CD4-positive, alpha-beta T cell (primary cell): ENCODE results near the gene NUDT7. TPM values are rescaled to one million over a fixed set of nuclear protein-coding genes. Genes with fewer than 3 reads are reported as not detected.

Source experiments
- ATAC-seq: fragments of 200-7000 bp; cut with Tn5 transposase; one replicate; pipeline ENCODE4 v1.10.0; 2022; ENCODE audit warnings: mild to moderate bottlenecking; ENCODE audit not compliant: poor library complexity
- CTCF ChIA-PET: fragments of 350-600 bp; sonication (Branson Sonifier 250); formaldehyde crosslinking; loops from one replicate; lab custom pipeline; 2021; ENCODE audit warnings: antibody characterized with exemption, inconsistent platforms; lab: Charles Lee
- POLR2A ChIA-PET: fragments of 350-600 bp; sonication (Branson Sonifier 250); formaldehyde crosslinking; loops from one replicate; lab custom pipeline; 2021; ENCODE audit warnings: antibody characterized with exemption, inconsistent platforms; lab: Charles Lee
- DNase-seq, 14 experiments: peaks; one replicate each; pipeline ENCODE4 v3.0.0-alpha.2; 2013 to 2020; ENCODE audit warnings: mixed read lengths in 2 of 14
- H3K27ac ChIP-seq, 2 donors: one replicate each; pipeline versions ENCODE4 v1.5.1 to v1.7.0; 2013; ENCODE audit warnings: low read length in 2 of 2, low read depth in 1 of 2, mild to moderate bottlenecking in 1 of 2
- H3K27me3 ChIP-seq, 2 experiments: 1 replicate in 1 of 2; 2 replicates in 1 of 2; pipeline versions ENCODE4 v1.6.1 to v1.7.0; 2013; ENCODE audit warnings: low read length in 2 of 2, control low read depth in 1 of 2, mild to moderate bottlenecking in 1 of 2, moderate library complexity in 1 of 2; ENCODE audit not compliant: insufficient read depth in 2 of 2, control insufficient read depth in 1 of 2
- H3K36me3 ChIP-seq: one replicate; pipeline ENCODE4 v1.6.1; 2013; ENCODE audit warnings: low read length, control low read depth; ENCODE audit not compliant: insufficient read depth
- H3K4me1 ChIP-seq: one replicate; pipeline ENCODE4 v1.6.1; 2013; ENCODE audit warnings: low read length, control low read depth; ENCODE audit not compliant: insufficient read depth
- H3K4me3 ChIP-seq: one replicate; pipeline ENCODE4 v1.5.1; 2013; ENCODE audit warnings: mild to moderate bottlenecking, low read length, moderate library complexity
- H3K9me3 ChIP-seq, 2 experiments: 1 replicate in 1 of 2; 2 replicates in 1 of 2; pipeline versions ENCODE4 v1.6.1 to v1.7.0; 2013; ENCODE audit warnings: low read length in 2 of 2, mild to moderate bottlenecking in 2 of 2, control low read depth in 1 of 2, moderate library complexity in 1 of 2; ENCODE audit not compliant: control insufficient read depth in 1 of 2, insufficient read depth in 1 of 2
- H3K27ac Mint-ChIP-seq: one replicate; pipeline ENCODE4 v1.8.0; 2020; ENCODE audit warnings: mixed read lengths
- H3K27me3 Mint-ChIP-seq: one replicate; pipeline ENCODE4 v1.8.0; 2021; ENCODE audit warnings: mixed read lengths
- H3K36me3 Mint-ChIP-seq: one replicate; pipeline ENCODE4 v1.8.0; 2021; ENCODE audit warnings: low read depth, mixed read lengths
- H3K4me1 Mint-ChIP-seq: one replicate; pipeline ENCODE4 v1.8.0; 2021; ENCODE audit warnings: low read depth, mixed read lengths
- H3K4me3 Mint-ChIP-seq: one replicate; pipeline ENCODE4 v1.8.0; 2020; ENCODE audit warnings: mild to moderate bottlenecking, mixed read lengths
- H3K9me3 Mint-ChIP-seq: one replicate; pipeline ENCODE4 v1.8.0; 2020; ENCODE audit warnings: mixed read lengths
- intact Hi-C, 2 experiments: fragments of 100-400 bp; cut with DNase I in 1 of 2; cut with micrococcal nuclease in 1 of 2; formaldehyde crosslinking; loops; one replicate each; pipeline versions ENCODE4 v1.15.1 to v1.9.0; 2023 to 2025; cut with DNase I, micrococcal nuclease
- total RNA-seq, 174 experiments: library from RNA in 2 of 174; stranded (reverse) in 2 of 174; gene quantifications; one replicate each; pipeline ENCODE4 v1.2.3 and lab custom pipeline; 2021 to 2026
- TF ChIP-seq, protein P1 (sequence below): fragments of 200-600 bp; IDR thresholded peaks from one replicate; pipeline ENCODE4 v1.8.0; 2022; ENCODE audit warnings: antibody characterized with exemption, mild to moderate bottlenecking

The NUDT7 gene
- total RNA-seq, 2 experiments from 2014 or later, result 0.93 to 1.5 TPM

DNA sequence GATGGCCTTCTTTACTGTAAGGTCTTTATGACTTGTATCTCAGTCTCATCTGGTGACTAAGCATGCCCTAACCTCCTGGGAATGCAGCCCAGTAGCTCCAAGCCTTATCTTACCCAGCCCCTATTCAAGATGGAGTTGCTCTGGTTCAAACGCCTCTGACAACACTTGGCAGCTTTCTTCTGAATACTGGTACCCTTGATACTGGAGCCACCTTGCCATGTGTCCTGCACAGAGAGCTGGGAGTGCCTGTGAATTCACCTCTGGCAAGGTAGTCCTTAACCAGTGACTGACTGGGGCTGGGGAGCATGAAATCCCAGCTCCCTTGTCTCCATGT lies 17.2 kb downstream of the NUDT7 start:
- POLR2A ChIA-PET, result no interaction called here
- CTCF ChIA-PET, result no interaction called here
- no peak for ATAC-seq

DNA sequence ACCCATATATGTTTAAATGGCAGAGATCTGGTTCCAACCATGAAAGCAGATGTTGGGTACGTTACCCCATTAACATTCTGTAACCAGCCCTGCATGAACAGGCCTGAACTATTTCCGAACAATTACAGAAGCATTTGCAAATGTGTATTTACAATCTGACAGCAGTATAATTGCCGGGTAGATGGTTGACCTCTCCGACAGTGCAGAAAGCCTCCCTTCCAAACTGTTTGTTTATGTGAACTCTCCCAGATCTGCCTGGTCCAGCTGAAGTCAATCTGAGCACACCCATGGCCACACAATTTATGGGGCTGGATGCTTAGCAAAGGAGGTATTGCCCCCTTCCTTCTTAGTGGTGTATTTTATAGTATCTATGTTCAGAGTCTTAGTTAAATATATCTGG lies 21.8 kb downstream of the NUDT7 start:
- Mint-ChIP-seq H3K27ac (no peak overlapping the region), H3K4me3 (no peak overlapping the region), H3K36me3 (no peaks in the 10 kb centered on the region), H3K4me1 (no peaks in the 10 kb centered on the region), H3K9me3 (no peaks in the 10 kb centered on the region), H3K27me3 (peaks cover 6% of the 10 kb centered on the region)
- DNase-seq (no peak), ATAC-seq (no peak)
- Histone ChIP-seq H3K36me3 (peaks cover 3% of the 10 kb centered on the region), H3K4me3 (no peak overlapping the region), H3K9me3 (no peaks in the 10 kb centered on the region), H3K27me3 (peaks cover 0 to 6% of the 10 kb centered on the region in 2 experiments), H3K27ac (no peak overlapping the region), H3K4me1 (no peaks in the 10 kb centered on the region)
- intact Hi-C loops, result no loop called here
- POLR2A ChIA-PET, result no interaction called here
- TF ChIP-seq, protein P1, sequence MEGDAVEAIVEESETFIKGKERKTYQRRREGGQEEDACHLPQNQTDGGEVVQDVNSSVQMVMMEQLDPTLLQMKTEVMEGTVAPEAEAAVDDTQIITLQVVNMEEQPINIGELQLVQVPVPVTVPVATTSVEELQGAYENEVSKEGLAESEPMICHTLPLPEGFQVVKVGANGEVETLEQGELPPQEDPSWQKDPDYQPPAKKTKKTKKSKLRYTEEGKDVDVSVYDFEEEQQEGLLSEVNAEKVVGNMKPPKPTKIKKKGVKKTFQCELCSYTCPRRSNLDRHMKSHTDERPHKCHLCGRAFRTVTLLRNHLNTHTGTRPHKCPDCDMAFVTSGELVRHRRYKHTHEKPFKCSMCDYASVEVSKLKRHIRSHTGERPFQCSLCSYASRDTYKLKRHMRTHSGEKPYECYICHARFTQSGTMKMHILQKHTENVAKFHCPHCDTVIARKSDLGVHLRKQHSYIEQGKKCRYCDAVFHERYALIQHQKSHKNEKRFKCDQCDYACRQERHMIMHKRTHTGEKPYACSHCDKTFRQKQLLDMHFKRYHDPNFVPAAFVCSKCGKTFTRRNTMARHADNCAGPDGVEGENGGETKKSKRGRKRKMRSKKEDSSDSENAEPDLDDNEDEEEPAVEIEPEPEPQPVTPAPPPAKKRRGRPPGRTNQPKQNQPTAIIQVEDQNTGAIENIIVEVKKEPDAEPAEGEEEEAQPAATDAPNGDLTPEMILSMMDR, result no peak
- CTCF ChIA-PET, result interaction anchor here (0.9 kb wide), 1 partner anchor 13 kb away, joined by 3 read pairs; no protein-coding TSS in a partner anchor

More for the DNA sequence above, 17.2 kb downstream of the NUDT7 start:
- H3K27ac Mint-ChIP-seq, result no peak overlapping the region
- DNase-seq, result no peak
- Histone ChIP-seq H3K4me3 (no peak overlapping the region), H3K27me3 (no peaks in the 10 kb centered on the region), H3K4me1 (no peaks in the 10 kb centered on the region), H3K9me3 (no peaks in the 10 kb centered on the region), H3K36me3 (peaks cover 3% of the 10 kb centered on the region), H3K27ac (no peak overlapping the region)
- intact Hi-C loops, result no loop called here
- H3K36me3 Mint-ChIP-seq, result peaks cover 4% of the 10 kb centered on the region
- no peaks in the 10 kb centered on the region for H3K4me1 Mint-ChIP-seq
- TF ChIP-seq, protein P1, result no peak
- peaks cover 2% of the 10 kb centered on the region for H3K9me3 Mint-ChIP-seq
- H3K4me3 Mint-ChIP-seq, result no peak overlapping the region
- no peaks in the 10 kb centered on the region for H3K27me3 Mint-ChIP-seq

DNA sequence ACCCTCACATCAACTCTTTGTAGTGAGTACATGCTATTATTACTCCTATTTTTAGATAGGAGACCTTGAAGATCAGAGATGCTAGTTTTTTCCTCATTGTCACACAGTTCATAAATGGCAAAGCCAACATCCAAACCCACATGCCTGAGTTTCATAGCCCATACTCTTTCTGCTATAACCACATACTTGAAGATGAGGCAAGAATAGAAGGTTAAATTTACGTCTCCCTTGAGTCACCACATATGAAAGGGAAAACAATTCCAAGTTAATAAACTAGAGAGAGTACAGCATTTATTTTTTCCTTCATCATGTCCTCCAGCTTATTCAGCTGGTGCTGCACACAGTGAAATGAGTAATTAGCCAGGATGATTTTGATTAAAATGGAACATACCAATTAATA lies 23.7 kb downstream of the NUDT7 start:
- H3K4me3 Mint-ChIP-seq, result no peak overlapping the region
- H3K36me3 Mint-ChIP-seq, result no peaks in the 10 kb centered on the region
- ATAC-seq (no peak), DNase-seq (no peak)
- Histone ChIP-seq H3K27ac (no peak overlapping the region), H3K27me3 (peaks cover 0 to 6% of the 10 kb centered on the region in 2 experiments), H3K4me3 (no peak overlapping the region), H3K4me1 (no peaks in the 10 kb centered on the region), H3K36me3 (peaks cover 3% of the 10 kb centered on the region), H3K9me3 (no peaks in the 10 kb centered on the region)
- no peaks in the 10 kb centered on the region for H3K9me3 Mint-ChIP-seq
- no peak overlapping the region for H3K27ac Mint-ChIP-seq
- H3K27me3 Mint-ChIP-seq, result peaks cover 21% of the 10 kb centered on the region
- ChIA-PET CTCF (no interaction called here), POLR2A (interaction anchor here (1.5 kb wide), 1 partner anchor 24 kb away, joined by 4 read pairs; the partner anchor contains the start of gene NUDT7)
- TF ChIP-seq, protein P1, result no peak
- intact Hi-C loops, result no loop called here
- no peaks in the 10 kb centered on the region for H3K4me1 Mint-ChIP-seq
